ENCODE results near the gene NISCH.

The NISCH gene

GRCh38 chr3:52472239-52473000 is 17.0 kb downstream of the NISCH start:
- no peak for DNase-seq

DNA sequence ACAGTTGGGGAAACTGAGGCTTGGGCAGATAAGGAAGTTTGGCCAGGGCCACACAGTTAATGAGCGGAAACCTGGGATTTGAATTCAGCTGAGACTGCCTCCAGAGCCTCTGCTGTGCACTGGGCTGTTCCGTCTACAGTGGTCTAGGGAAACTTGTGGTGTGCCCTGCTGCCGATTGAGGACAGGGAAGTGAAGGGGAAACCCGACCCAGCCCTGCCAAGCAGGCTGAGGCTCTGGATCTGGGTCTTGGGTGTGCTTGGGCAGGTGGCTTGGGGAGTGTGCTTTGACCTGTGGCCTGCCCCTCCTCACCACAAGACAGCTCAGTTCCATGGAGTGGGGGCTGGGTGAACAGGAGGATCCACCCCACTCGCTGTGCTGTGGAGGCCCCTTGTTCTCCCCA is 17.6 kb downstream of the NISCH start:
- no peak for DNase-seq

GRCh38 chr3:52477076-52477795 is 21.8 kb downstream of the NISCH start:
- no peak for DNase-seq

GRCh38 chr3:52477796-52478095 is 22.3 kb downstream of the NISCH start:
- no peak for DNase-seq

DNA sequence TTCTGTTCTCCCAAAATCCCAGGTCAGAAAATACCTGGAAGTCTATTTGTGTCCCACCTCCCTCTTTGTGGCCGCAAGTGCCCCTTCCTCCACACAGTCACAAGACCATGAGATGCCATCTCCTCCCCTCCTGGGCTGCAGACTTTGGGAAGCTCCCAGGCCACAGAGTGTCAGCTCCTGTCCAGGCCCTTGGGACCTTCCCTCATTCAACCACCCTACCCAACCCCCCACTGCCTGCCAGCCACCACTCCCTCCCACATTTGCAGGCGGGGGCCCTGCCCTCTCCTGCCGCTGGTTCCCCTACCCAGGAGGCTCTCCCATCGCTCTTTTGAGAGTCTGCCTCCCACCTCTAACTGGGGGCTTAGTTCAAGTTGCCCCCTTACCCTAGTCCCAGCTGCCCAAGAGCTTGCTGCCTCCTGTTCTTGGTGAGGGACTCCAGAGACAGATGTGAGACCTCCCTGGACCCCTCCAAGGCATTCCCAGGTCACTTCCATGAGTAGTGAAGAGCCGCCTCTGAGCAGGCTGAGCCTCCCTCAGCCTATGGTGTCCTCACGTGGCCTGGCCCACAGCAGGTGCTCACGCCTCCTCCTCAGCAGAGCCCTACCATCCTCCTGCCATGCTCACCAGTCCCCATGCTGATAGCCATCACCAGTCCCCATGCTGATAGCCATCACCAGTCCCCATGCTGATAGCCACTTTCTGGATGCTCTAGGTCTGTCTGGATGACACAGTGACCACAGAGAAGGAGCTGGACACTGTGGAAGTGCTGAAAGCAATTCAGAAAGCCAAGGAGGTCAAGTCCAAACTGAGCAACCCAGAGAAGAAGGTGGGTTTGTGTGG is 23.9 kb downstream of the NISCH start:
- no peak for DNase-seq

GRCh38 chr3:52479877-52480575 is 24.6 kb downstream of the NISCH start:
- no peak for DNase-seq

DNA sequence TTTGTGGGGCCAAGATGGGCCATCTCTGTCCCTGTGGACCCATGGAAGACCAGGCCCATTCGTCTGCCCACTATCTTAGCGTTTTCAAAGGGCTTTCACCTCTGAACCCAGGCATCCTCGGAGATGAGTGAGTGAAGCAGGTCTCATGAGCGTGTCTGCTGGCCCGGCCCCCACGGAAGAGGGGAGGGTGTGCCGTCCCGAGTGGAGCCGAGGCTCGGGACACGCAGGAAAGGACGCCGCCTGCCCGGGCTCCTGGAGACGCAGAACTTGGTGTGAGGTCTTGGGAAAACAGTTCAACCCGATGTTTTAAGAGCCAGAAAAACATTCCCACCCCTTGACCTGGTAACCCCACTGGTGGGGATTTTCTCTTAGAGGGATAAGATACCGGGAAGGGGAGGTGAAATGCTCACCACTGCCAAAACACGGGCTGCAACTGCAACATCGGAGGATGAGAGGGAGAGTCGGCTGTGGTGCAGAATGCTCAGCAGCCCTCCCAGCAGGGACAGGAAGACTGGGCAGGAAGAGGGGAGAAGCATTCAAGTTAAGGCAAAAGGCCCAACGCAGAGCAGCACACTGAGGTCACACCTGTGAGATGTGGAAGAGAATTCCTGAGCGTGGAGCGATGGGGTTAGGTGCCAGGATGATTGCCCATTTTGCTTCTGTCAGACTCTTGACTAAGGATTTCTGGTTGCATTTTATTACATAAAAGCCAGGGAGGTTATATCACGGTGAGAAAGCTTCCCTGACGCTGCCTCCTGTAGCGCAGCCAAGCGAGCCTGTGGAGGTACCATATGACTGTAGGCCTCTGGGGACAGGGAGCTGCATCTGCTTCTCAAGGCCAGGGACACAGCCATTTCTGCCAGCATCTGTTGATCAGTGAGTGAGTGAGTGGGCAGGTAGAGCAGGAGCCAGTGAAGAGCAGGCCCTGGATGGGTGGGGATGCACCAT is 25.6 kb downstream of the NISCH start:
- no peak for DNase-seq

GRCh38 chr3:52481819-52482521 is 26.6 kb downstream of the NISCH start:
- peak; percentile 3 for DNase-seq

- no peak for DNase-seq
Observed at GRCh38 chr3:52483081-52483480, 27.7 kb downstream of the NISCH start.

GRCh38 chr3:52483577-52484381 is 28.4 kb downstream of the NISCH start:
- DNase-seq, result no peak

DNA sequence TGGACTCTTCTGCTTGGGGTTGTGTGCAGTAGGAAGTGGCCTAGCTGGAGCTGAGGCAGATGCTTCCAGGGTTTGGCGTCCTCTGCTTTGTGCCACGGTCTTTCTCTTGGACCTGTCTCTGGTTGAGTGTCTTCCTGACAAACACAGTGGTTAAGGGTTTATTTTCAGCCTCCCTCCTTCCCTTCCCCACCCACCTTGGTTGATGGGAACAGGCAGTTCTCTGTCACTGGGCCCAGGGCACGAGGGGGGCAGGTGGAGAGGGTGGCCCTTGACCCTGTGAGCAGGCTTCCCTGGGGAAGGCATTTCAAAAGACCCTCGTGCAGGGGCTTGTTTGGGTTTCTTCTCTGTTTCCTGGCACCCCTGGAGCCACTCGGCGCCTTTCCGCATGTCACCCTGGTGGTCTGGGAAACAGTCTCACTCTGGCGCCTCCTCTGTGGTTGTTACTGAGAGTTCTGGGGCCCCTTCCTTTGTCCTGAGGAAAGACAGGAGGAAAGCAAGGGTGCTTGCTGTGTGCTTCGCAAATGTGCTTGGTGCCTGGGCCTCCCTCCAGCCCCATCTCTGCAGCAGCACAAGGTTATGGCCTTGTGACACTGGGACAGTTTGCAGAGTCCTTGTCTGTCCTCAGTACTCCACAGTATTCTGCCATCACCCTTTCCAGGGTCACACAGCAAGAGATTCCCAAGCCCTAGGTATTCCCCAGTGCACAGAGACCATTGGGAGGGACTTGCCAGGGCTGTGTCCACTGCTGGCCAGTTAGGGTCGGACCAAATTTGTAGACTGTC is 29.5 kb downstream of the NISCH start:
- DNase-seq, result no peak

- DNase-seq, result no peak
Observed at GRCh38 chr3:52487050-52487787, 31.8 kb downstream of the NISCH start.

GRCh38 chr3:52487788-52488691 is 32.6 kb downstream of the NISCH start:
- no peak for DNase-seq

- no peak for DNase-seq
Observed at GRCh38 chr3:52488746-52489145, 33.3 kb downstream of the NISCH start.

- no peak for DNase-seq
Observed at GRCh38 chr3:52489453-52489852, 34.0 kb downstream of the NISCH start.

- DNase-seq, result no peak
Observed at GRCh38 chr3:52490035-52490938, 34.9 kb downstream of the NISCH start.
